HG03097 (cell line): Measurements from ENCODE around the gene MAST3.

Experiments
- ATAC-seq: cut with Tn5 transposase; IDR thresholded peaks from one replicate; pipeline ENCODE4 v1.9.1; 2021; ENCODE audit not compliant: unreplicated experiment, low FRiP score

Gene MAST3

GRCh38 chr19:18131841-18132596 lies 34.4 kb downstream of the MAST3 start:
- ATAC-seq, result no peak

- no peak for ATAC-seq
These were observed 38.4 kb downstream of the MAST3 start for GRCh38 chr19:18135712-18136584.

- ATAC-seq, result no peak
These were observed 39.7 kb downstream of the MAST3 start for GRCh38 chr19:18137242-18137641.

- ATAC-seq, result no peak
These were observed 40.2 kb downstream of the MAST3 start for GRCh38 chr19:18137657-18138339.

- no peak for ATAC-seq
These were observed 42.9 kb downstream of the MAST3 start for GRCh38 chr19:18140473-18140872.

- no peak for ATAC-seq
These were observed 43.5 kb downstream of the MAST3 start for GRCh38 chr19:18141031-18141430.

GRCh38 chr19:18143902-18144301 lies 46.3 kb downstream of the MAST3 start:
- no peak for ATAC-seq

- ATAC-seq, result no peak
These were observed 46.8 kb downstream of the MAST3 start for GRCh38 chr19:18144361-18144760.

GRCh38 chr19:18144906-18145305 lies 47.3 kb downstream of the MAST3 start:
- no peak for ATAC-seq

- no peak for ATAC-seq
These were observed 47.9 kb downstream of the MAST3 start for GRCh38 chr19:18145391-18145999.

- ATAC-seq, result no peak
These were observed 49.8 kb downstream of the MAST3 start for GRCh38 chr19:18147396-18147795.

GRCh38 chr19:18149596-18149975 lies 52.0 kb downstream of the MAST3 start:
- no peak for ATAC-seq

- no peak for ATAC-seq
These were observed 53.4 kb downstream of the MAST3 start for GRCh38 chr19:18150776-18151624.

GRCh38 chr19:18152442-18152816 lies 54.9 kb downstream of the MAST3 start:
- ATAC-seq, result peak; percentile 57

GRCh38 chr19:18152817-18153555 lies 55.4 kb downstream of the MAST3 start, which contains the start of gene PIK3R2:
TSS of gene PIK3R2 (plus strand) at chr19:18153163. CDS start at chr19:18155880, 2,717 bp downstream.
- ATAC-seq, result peak; percentile 77

GRCh38 chr19:18153556-18154134 lies 56.1 kb downstream of the MAST3 start:
- no peak for ATAC-seq

- no peak for ATAC-seq
These were observed 57.8 kb downstream of the MAST3 start for GRCh38 chr19:18155095-18156087.

- no peak for ATAC-seq
These were observed 58.7 kb downstream of the MAST3 start for GRCh38 chr19:18156268-18156667.
